ENCODE data around the gene GP9. TPM values are rescaled to one million over a fixed set of nuclear protein-coding genes. Genes with fewer than 3 reads are reported as not detected.
"Not testable (repeated sequence)": the region's sequence is repeated elsewhere in the genome, so short reads cannot be mapped to it uniquely, and the experiment has no call there.

Gene GP9
- total and polyA plus RNA-seq, 2 donors (not counting 1 experiment from before 2014, with no cell fraction given) = not detected

- ATAC-seq (ENCODE audit: low read depth) (peak; percentile 14), DNase-seq (no peak)
- H2AFZ ChIP-seq (ENCODE audit: insufficient read depth, low read depth, low read length, poor library complexity, severe bottlenecking) = peak overlapping the region; percentile 28
- peaks cover 11% of the 10 kb centered on the region for H3K4me1 Mint-ChIP-seq
- H3K27ac Mint-ChIP-seq = no peak overlapping the region
- intact Hi-C loops (cut with micrococcal nuclease) = no loop called here
- TF ChIP-seq CTCF (IDR thresholded peaks at IDR 0.05) (no peak), EZH2 (IDR thresholded peaks at IDR 0.05; ENCODE audit: borderline replicate concordance, insufficient read depth, low read depth, low read length, poor library complexity, severe bottlenecking) (no peak)
- H3K36me3 ChIP-seq (replicated peaks in 1 of 2; ENCODE audit: control extremely low read depth in 1 of 2, control insufficient read depth in 1 of 2, extremely low read depth in 1 of 2, insufficient read depth in 2 of 2, low read length in 1 of 2) = no peaks in the 10 kb centered on the region
- ChIA-PET CTCF (interaction anchor here (0.6 to 4.8 kb wide), 5 partner anchors 15 to 325 kb away, joined by 3 to 35 read pairs (median 3); no protein-coding TSS in a partner anchor), POLR2A (interaction anchor here (0.6 kb wide), 1 partner anchor 80 kb away, joined by 3 read pairs; no protein-coding TSS in a partner anchor)
- H3K4me3 ChIP-seq (ENCODE audit: control extremely low read depth in 1 of 5, extremely low read depth in 1 of 5, insufficient read depth in 1 of 5, low read depth in 2 of 5, low read length in 4 of 5) = peak overlapping the region in 3 of 5 experiments; percentile 25 to 50 (median 28)
- no peaks in the 10 kb centered on the region for H4K20me1 ChIP-seq (ENCODE audit: control insufficient read depth, insufficient read depth, low read length, poor library complexity, severe bottlenecking)
- H3K4me2 ChIP-seq (replicated peaks; ENCODE audit: low read depth, low read length, poor library complexity, severe bottlenecking) = peak overlapping the region; percentile 55
- H3K4me1 ChIP-seq (ENCODE audit: control insufficient read depth in 2 of 2, insufficient read depth in 2 of 2, low read length in 2 of 2) = peaks cover 4 to 12% of the 10 kb centered on the region in 2 donors
- peaks cover 0 to 14% (median 0%) of the 10 kb centered on the region in 3 donors for H3K9me3 ChIP-seq (ENCODE audit: control extremely low read depth in 1 of 3, control insufficient read depth in 2 of 3, insufficient read depth in 1 of 3, low read length in 2 of 3)
- peaks cover 38% of the 10 kb centered on the region for H3K27me3 Mint-ChIP-seq
- no peaks in the 10 kb centered on the region for H3K79me2 ChIP-seq (ENCODE audit: control insufficient read depth, insufficient read depth, low read length)
- peaks cover 0 to 32% (median 6%) of the 10 kb centered on the region in 4 experiments for H3K27me3 ChIP-seq (replicated peaks in 1 of 4; ENCODE audit: control extremely low read depth in 1 of 4, control insufficient read depth in 3 of 4, insufficient read depth in 4 of 4, low read length in 3 of 4)
- peak overlapping the region; percentile 71 for H3K4me3 Mint-ChIP-seq
- peak overlapping the region; percentile 37 for H3K9ac ChIP-seq (ENCODE audit: low read length)
- H3K27ac ChIP-seq (ENCODE audit: low read length in 2 of 2) = no peak overlapping the region
- H3K9me3 Mint-ChIP-seq (ENCODE audit: insufficient read depth) = no peaks in the 10 kb centered on the region
- WGBS (ENCODE audit: insufficient coverage) = 15% methylated on average over 41 of the region's 44 CpGs
These were observed 7.8 kb downstream of the GP9 start for GRCh38 chr3:129068291-129068886.

- 43% methylated on average over 9 of the region's 13 CpGs for WGBS (ENCODE audit: insufficient coverage)
- H3K27ac Mint-ChIP-seq; H3K4me3 ChIP-seq (ENCODE audit: control extremely low read depth in 1 of 5, extremely low read depth in 1 of 5, insufficient read depth in 1 of 5, low read depth in 2 of 5, low read length in 4 of 5); H3K9ac ChIP-seq (ENCODE audit: low read length); H2AFZ ChIP-seq (ENCODE audit: insufficient read depth, low read depth, low read length, poor library complexity, severe bottlenecking); H3K36me3 ChIP-seq (replicated peaks in 1 of 2; ENCODE audit: control extremely low read depth in 1 of 2, control insufficient read depth in 1 of 2, extremely low read depth in 1 of 2, insufficient read depth in 2 of 2, low read length in 1 of 2); H3K4me3 Mint-ChIP-seq; H3K27ac ChIP-seq (ENCODE audit: low read length in 2 of 2); H3K79me2 ChIP-seq (ENCODE audit: control insufficient read depth, insufficient read depth, low read length); intact Hi-C loops (cut with micrococcal nuclease); H3K4me2 ChIP-seq (replicated peaks; ENCODE audit: low read depth, low read length, poor library complexity, severe bottlenecking); H3K9me3 Mint-ChIP-seq (ENCODE audit: insufficient read depth); DNase-seq; H4K20me1 ChIP-seq (ENCODE audit: control insufficient read depth, insufficient read depth, low read length, poor library complexity, severe bottlenecking); ATAC-seq (ENCODE audit: low read depth): not testable (repeated sequence)
- POLR2A ChIA-PET = interaction anchor here (0.6 kb wide), 1 partner anchor 56 kb away, joined by 5 read pairs; no protein-coding TSS in a partner anchor
- CTCF ChIA-PET = interaction anchor here (0.7 to 4.8 kb wide), 5 partner anchors 16 to 177 kb away, joined by 3 to 35 read pairs (median 6); no protein-coding TSS in a partner anchor
- Mint-ChIP-seq H3K27me3 (peaks cover 38% of the 10 kb centered on the region), H3K4me1 (peaks cover 11% of the 10 kb centered on the region)
- Histone ChIP-seq H3K4me1 (ENCODE audit: control insufficient read depth in 2 of 2, insufficient read depth in 2 of 2, low read length in 2 of 2) (peaks cover 4 to 12% of the 10 kb centered on the region in 2 donors), H3K27me3 (replicated peaks in 1 of 4; ENCODE audit: control extremely low read depth in 1 of 4, control insufficient read depth in 3 of 4, insufficient read depth in 4 of 4, low read length in 3 of 4) (peaks cover 0 to 32% (median 6%) of the 10 kb centered on the region in 4 experiments), H3K9me3 (ENCODE audit: control extremely low read depth in 1 of 3, control insufficient read depth in 2 of 3, insufficient read depth in 1 of 3, low read length in 2 of 3) (peaks cover 0 to 14% (median 0%) of the 10 kb centered on the region in 3 donors)
These were observed 8.9 kb downstream of the GP9 start for GRCh38 chr3:129069313-129070085.

All from B cell (primary cell).